Subcutaneous adipose tissue (tissue), 4 donors: Measurements from ENCODE around the gene IL22RA2. TPM values are rescaled to one million over a fixed set of nuclear protein-coding genes. Genes with fewer than 3 reads are reported as not detected.

Source experiments
- total RNA-seq, 4 donors: library from RNA; depleted of rRNA; stranded (reverse); fragments of >200 nt; gene quantifications; one replicate each; pipeline ENCODE4 v1.1.0, GENCODE V29; 2016
- TF ChIP-seq, protein P1 (sequence below): fragments of 450-650 bp; IDR thresholded peaks from one replicate; pipeline ENCODE4 v1.5.1; 2016; ENCODE audit warnings: low read depth, mild to moderate bottlenecking, control low read depth, antibody characterized with exemption, moderate library complexity

Gene IL22RA2
- total RNA-seq, 4 donors from 2014 or later, result not detected

DNA sequence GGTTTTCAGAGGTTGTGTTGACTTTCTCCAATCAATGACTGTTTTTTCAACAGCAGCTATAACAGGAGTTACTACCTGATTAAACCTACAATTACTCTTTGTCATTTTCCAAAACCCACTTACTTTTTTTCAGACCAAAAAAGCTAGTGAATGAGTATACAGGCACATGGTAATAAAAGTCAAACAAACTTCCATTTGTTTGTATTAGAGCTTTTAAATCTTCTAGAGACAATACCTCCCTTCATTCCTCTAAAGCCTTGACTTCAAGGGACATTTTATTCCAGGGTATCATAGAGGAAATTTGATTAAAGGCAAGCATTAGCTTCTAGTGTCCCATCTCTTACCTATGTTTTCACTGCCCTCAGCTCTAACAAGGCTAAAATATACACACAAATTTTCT, 52.7 kb downstream of the IL22RA2 start:
- TF ChIP-seq, protein P1, sequence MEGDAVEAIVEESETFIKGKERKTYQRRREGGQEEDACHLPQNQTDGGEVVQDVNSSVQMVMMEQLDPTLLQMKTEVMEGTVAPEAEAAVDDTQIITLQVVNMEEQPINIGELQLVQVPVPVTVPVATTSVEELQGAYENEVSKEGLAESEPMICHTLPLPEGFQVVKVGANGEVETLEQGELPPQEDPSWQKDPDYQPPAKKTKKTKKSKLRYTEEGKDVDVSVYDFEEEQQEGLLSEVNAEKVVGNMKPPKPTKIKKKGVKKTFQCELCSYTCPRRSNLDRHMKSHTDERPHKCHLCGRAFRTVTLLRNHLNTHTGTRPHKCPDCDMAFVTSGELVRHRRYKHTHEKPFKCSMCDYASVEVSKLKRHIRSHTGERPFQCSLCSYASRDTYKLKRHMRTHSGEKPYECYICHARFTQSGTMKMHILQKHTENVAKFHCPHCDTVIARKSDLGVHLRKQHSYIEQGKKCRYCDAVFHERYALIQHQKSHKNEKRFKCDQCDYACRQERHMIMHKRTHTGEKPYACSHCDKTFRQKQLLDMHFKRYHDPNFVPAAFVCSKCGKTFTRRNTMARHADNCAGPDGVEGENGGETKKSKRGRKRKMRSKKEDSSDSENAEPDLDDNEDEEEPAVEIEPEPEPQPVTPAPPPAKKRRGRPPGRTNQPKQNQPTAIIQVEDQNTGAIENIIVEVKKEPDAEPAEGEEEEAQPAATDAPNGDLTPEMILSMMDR, result no peak

DNA sequence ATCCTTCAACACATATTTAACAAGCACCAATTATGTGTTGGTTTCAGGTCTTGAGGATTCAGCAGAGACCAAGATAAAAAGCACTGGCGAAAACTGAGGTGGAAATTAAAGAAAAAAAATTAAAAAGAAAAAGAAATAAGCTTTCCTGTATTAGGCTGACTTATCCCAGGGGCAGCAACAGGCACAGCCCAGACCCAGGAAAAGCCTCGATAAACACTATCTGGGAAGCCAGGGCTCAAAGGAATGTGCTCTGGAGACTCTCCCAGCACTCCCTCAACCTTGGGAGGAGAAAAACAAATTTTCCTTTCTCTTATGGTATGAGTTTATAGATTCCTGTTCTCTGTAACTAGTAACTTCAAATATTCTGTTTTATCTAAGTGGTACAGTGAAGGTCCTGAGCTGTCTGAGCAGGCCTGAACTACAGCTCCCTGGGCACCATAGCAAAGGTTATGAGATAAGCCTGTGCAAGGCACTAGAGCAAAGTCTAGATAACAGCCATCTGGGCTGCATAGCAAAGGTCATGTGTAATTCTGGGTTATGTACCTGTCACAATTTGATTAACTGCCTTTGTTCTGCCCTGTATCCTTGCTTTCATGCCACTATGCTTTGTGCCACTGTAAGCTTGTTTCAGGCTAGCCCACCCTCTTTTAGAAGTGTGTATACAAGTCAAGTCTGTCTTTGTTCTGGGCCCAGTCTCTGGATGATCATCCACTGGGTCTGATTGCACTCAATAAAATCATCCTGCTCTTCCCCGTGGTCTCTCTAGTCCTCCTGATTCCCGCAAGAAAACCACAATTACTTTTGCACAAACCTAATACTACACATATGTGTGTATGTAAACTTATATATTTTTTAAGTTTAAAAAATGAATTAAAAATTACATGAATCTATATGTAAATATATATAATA, 54.0 kb downstream of the IL22RA2 start:
- TF ChIP-seq, protein P1, result no peak

DNA sequence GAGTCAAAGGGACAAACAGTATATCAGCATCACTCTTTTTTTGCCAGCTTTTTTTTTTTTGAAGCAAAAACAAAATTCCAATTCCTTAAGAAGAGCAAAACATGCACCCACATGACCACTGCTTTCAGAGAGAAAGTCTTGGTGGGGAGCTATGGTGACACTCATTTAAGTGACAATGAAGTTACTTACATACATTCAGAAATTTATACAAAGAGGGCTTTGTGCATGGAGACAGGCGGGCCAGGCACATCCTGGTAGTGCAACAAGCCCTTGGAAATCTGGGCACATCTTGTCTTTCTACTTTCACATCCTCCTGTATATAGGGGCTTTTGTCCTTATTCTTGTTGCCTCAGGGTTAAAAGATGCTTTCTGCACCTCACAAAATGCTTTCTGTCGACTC, 55.9 kb downstream of the IL22RA2 start:
- TF ChIP-seq, protein P1, result no peak

DNA sequence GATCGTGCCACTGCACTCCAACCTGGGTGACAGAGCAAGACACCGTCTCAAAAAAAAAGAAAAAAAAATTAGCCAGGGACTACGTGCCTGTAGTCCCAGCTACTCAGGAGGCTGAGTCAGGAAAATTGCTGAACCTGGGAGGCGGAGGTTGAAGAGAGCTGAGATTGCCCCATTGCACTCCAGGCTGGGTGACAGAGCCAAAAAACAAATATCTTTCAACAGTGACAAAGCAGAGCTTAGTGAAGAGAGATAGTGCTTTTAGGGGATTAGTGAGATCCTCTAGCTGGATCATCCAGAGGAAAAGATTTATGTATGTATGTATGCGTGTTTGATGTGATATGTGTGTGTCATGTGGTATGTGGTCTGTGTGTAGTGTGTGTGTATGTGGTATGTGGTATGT, 56.6 kb downstream of the IL22RA2 start:
- TF ChIP-seq, protein P1, result no peak

DNA sequence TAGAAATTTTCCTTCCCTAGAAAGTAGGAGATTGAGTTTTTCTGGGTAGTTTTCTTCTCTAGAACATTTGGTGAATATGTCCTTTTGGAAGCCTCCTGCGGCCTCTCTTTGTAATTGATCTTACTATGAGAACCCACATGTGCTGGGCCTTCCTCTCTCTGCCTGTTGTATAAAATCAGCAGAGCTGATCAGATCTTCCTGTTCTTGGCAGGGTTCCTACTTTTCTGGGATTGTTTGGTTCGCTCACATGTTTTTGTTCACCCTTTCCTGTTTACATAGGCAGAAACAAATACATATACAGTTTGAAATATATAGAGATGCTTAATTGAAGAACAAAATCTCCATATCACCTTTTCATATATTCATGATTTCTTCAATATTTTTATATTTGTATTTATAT, 57.8 kb downstream of the IL22RA2 start:
- TF ChIP-seq, protein P1, result no peak

DNA sequence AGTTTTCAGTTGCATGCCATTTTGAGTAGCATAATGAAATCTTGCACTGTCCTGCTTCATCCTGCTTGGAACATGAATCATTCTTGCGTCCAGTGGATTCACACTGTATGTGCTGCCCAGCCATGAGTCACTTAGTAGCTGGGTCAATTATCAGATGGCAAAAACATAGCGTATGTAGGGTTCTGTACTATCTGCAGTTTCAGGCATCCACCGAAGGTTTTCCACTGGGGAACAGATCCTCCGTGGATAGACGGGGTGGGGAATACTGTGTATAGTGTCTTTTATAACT, 61.4 kb downstream of the IL22RA2 start:
- TF ChIP-seq, protein P1, result no peak

DNA sequence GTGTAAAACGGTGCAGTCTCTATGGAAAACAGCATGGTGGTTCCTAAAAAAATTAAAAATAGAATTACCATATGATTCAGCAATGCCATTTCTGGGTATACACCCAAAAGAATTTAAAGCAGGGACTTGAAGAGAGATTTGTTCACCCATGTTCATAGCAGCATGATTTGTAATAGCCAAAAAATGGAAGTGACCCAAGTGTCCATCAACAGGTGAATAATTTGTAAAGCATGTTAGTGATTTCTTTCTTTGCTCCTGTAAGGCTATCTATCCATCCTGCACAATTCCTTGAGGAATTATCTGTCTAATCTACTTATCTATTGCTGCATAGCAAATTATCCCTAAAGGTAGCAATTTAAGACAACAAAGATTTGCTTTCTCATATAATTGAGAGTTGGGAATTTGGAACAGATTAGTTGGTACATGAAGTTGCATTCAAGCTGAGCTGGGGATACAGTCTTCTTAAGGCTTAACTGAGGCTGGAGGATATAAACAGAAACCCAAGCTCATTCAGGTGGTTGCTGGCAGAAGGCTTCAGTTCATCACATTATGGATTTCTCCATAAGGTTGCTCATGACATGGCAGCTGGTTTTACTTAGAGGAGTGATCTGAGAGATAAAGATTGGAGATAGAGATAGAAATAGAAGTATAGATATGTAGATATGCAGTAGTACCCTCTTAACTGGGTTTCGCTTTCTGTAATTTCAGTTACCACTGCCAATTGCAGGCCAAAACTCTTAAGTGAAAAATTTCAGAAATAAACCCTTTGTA, 62.0 kb downstream of the IL22RA2 start:
- TF ChIP-seq, protein P1, result no peak
